H1 (cell line): Measurements from ENCODE around the gene TTC3. TPM values are rescaled to one million over a fixed set of nuclear protein-coding genes. Genes with fewer than 3 reads are reported as not detected.

Experiments used
- CTCF ChIA-PET: fragments of 300-600 bp; sonication (Branson Sonifier 250); formaldehyde crosslinking; loops from one replicate; lab custom pipeline; 2021; ENCODE audit not compliant: partially characterized antibody; lab: Charles Lee
- POLR2A ChIA-PET: fragments of 300-600 bp; sonication (Branson Sonifier 250); formaldehyde crosslinking; loops from one replicate; lab custom pipeline; 2021; ENCODE audit warnings: inconsistent platforms; ENCODE audit not compliant: partially characterized antibody; lab: Charles Lee
- DNase-seq, 2 experiments: peaks; one replicate each; pipeline versions ENCODE4 v3.0.0 to v3.0.0-alpha.2; 2010 to 2022; ENCODE audit warnings: low spot score in 2 of 2, low read depth in 1 of 2, mixed read lengths in 1 of 2
- FAIRE-seq: peaks from 2 replicates; lab custom pipeline; 2011; peaks lifted over from hg19 to GRCh38; lab: Jason Lieb, UNC
- H2AFZ ChIP-seq: 2 replicates; pipeline ENCODE4 v1.8.1; 2012; ENCODE audit warnings: low read length, inconsistent platforms
- H2AK5ac ChIP-seq: 2 replicates; pipeline ENCODE4 v1.6.1; 2013; ENCODE audit warnings: low read depth, low read length
- H2BK120ac ChIP-seq: replicated peaks from 2 replicates; pipeline ENCODE3; 2013; ENCODE audit warnings: low read depth, low read length, inconsistent platforms
- H2BK12ac ChIP-seq: 2 replicates; pipeline ENCODE4 v1.6.1; 2013; ENCODE audit warnings: low read depth, low read length
- H2BK15ac ChIP-seq: 2 replicates; pipeline ENCODE4 v1.6.1; 2013; ENCODE audit warnings: low read length
- H2BK20ac ChIP-seq: 2 replicates; pipeline ENCODE4 v1.6.1; 2013; ENCODE audit warnings: low read length
- H2BK5ac ChIP-seq: 2 replicates; pipeline ENCODE4 v1.6.1; 2013; ENCODE audit warnings: low read depth, low read length
- H3K14ac ChIP-seq: 2 replicates; pipeline ENCODE4 v1.6.1; 2013; ENCODE audit warnings: inconsistent platforms; ENCODE audit not compliant: insufficient read length
- H3K18ac ChIP-seq: 2 replicates; pipeline ENCODE4 v1.6.1; 2013; ENCODE audit warnings: low read length; ENCODE audit errors: extremely low read depth
- H3K23ac ChIP-seq: 2 replicates; pipeline ENCODE4 v1.6.1; 2013; ENCODE audit warnings: inconsistent platforms; ENCODE audit not compliant: insufficient read length
- H3K23me2 ChIP-seq: 2 replicates; pipeline ENCODE4 v1.6.1; 2013; ENCODE audit warnings: low read depth, low read length
- H3K27ac ChIP-seq: 2 replicates; pipeline ENCODE4 v1.6.1; 2011; ENCODE audit warnings: low read depth, low read length, inconsistent platforms
- H3K27me3 ChIP-seq, 4 experiments: replicated peaks in 1 of 4; 1 replicate in 1 of 4; 2 replicates in 3 of 4; pipeline versions ENCODE4 v1.6.1 to v1.8.1; 2011 to 2013; ENCODE audit warnings: low read length in 3 of 4, mild to moderate bottlenecking in 3 of 4, inconsistent platforms in 2 of 4, mixed read lengths in 2 of 4, moderate library complexity in 1 of 4; ENCODE audit not compliant: control insufficient read depth in 3 of 4, insufficient read depth in 3 of 4; ENCODE audit errors: extremely low read depth in 1 of 4
- H3K36me3 ChIP-seq, 4 experiments: 2 replicates each; pipeline versions ENCODE4 v1.6.1 to v1.8.1; 2011 to 2013; ENCODE audit warnings: mild to moderate bottlenecking in 4 of 4, low read length in 3 of 4, moderate library complexity in 2 of 4, control low read depth in 1 of 4, inconsistent platforms in 1 of 4; ENCODE audit not compliant: insufficient read depth in 4 of 4, control insufficient read depth in 2 of 4
- H3K4ac ChIP-seq: replicated peaks from 2 replicates; pipeline ENCODE3; 2013; ENCODE audit warnings: low read length, low read depth, mixed read lengths, inconsistent platforms; ENCODE audit not compliant: insufficient read length
- H3K4me1 ChIP-seq, 4 experiments: replicated peaks in 1 of 4; 1 replicate in 1 of 4; 2 replicates in 3 of 4; pipeline versions ENCODE4 v1.6.1 to v1.8.1; 2011 to 2013; ENCODE audit warnings: low read length in 3 of 4, inconsistent platforms in 2 of 4, mixed read lengths in 1 of 4; ENCODE audit not compliant: insufficient read depth in 4 of 4, control insufficient read depth in 3 of 4
- H3K4me2 ChIP-seq, 2 experiments: 2 replicates each; pipeline versions ENCODE4 v1.6.1 to v1.8.1; 2011 to 2013; ENCODE audit warnings: low read depth in 2 of 2, low read length in 2 of 2, control low read depth in 1 of 2, inconsistent platforms in 1 of 2, mild to moderate bottlenecking in 1 of 2; ENCODE audit not compliant: insufficient read depth in 1 of 2
- H3K4me3 ChIP-seq, 4 experiments: fragments of 200-600, 300-600 bp in 1 of 4; sonication (generic), shearing (Covaris generic), sonication (Bioruptor Twin) in 1 of 4; 2 replicates each; pipeline versions ENCODE4 v1.5.1 to v1.8.1; 2011 to 2016; ENCODE audit warnings: low read length in 4 of 4, low read depth in 3 of 4, control low read depth in 2 of 4, inconsistent platforms in 2 of 4, mild to moderate bottlenecking in 2 of 4, mixed read lengths in 1 of 4, moderate library complexity in 1 of 4; ENCODE audit not compliant: insufficient read depth in 2 of 4; ENCODE audit errors: extremely low read depth in 1 of 4
- H3K56ac ChIP-seq: replicated peaks from 2 replicates; pipeline ENCODE3; 2013; ENCODE audit warnings: low read depth, mild to moderate bottlenecking, mixed read lengths, low read length, inconsistent platforms; ENCODE audit not compliant: insufficient read length
- H3K79me1 ChIP-seq: 2 replicates; pipeline ENCODE4 v1.6.1; 2013; ENCODE audit warnings: low read depth, low read length, control low read depth
- H3K79me2 ChIP-seq, 2 experiments: 2 replicates each; pipeline versions ENCODE4 v1.6.1 to v1.8.1; 2012 to 2013; ENCODE audit warnings: low read length in 2 of 2, mild to moderate bottlenecking in 2 of 2, inconsistent platforms in 1 of 2; ENCODE audit not compliant: insufficient read depth in 2 of 2, control insufficient read depth in 1 of 2
- H3K9ac ChIP-seq, 4 experiments: replicated peaks in 1 of 4; 1 replicate in 1 of 4; 2 replicates in 3 of 4; pipeline versions ENCODE4 v1.6.1 to v1.8.1; 2011 to 2013; ENCODE audit warnings: low read depth in 3 of 4, low read length in 3 of 4, control low read depth in 2 of 4, mild to moderate bottlenecking in 2 of 4, moderate library complexity in 2 of 4, inconsistent platforms in 1 of 4; ENCODE audit errors: extremely low read depth in 1 of 4
- H3K9me3 ChIP-seq, 2 experiments: 2 replicates each; pipeline versions ENCODE4 v1.6.1 to v1.8.1; 2012 to 2013; ENCODE audit warnings: mild to moderate bottlenecking in 2 of 2, moderate library complexity in 2 of 2, control low read depth in 1 of 2, inconsistent platforms in 1 of 2, low read depth in 1 of 2, low read length in 1 of 2, mixed read lengths in 1 of 2; ENCODE audit not compliant: insufficient read depth in 2 of 2
- H4K20me1 ChIP-seq, 2 experiments: replicated peaks in 1 of 2; 2 replicates each; pipeline versions ENCODE3 to v1.8.1; 2011 to 2013; ENCODE audit warnings: inconsistent platforms in 2 of 2, low read length in 2 of 2, mild to moderate bottlenecking in 1 of 2; ENCODE audit not compliant: insufficient read depth in 2 of 2, control insufficient read depth in 1 of 2
- H4K5ac ChIP-seq: 2 replicates; pipeline ENCODE4 v1.6.1; 2013; ENCODE audit warnings: low read length, low read depth, mixed read lengths, inconsistent platforms; ENCODE audit not compliant: insufficient read length
- H4K8ac ChIP-seq: 2 replicates; pipeline ENCODE4 v1.8.0; 2013; ENCODE audit warnings: mild to moderate bottlenecking, moderate library complexity, low read length, inconsistent platforms; ENCODE audit not compliant: insufficient read depth; ENCODE audit errors: extremely low read depth
- H4K91ac ChIP-seq: replicated peaks from 2 replicates; pipeline ENCODE3; 2013; ENCODE audit warnings: low read length, mixed read lengths, inconsistent platforms; ENCODE audit not compliant: insufficient read length
- EGR1 ChIP-seq: IDR thresholded peaks from 2 replicates; pipeline ENCODE4 v1.6.1; 2011; ENCODE audit warnings: low read depth, low read length, borderline replicate concordance
- POLR2A ChIP-seq, 2 experiments: IDR thresholded peaks; 1 replicate in 1 of 2; 2 replicates in 1 of 2; pipeline ENCODE4 v1.6.1; 2011; ENCODE audit warnings: low read depth in 2 of 2, low read length in 2 of 2, mild to moderate bottlenecking in 2 of 2; ENCODE audit errors: control extremely low read depth in 1 of 2
- SAP30 ChIP-seq: fragments of 300-600 bp; sonication (generic); IDR thresholded peaks from 2 replicates; pipeline ENCODE4 v1.7.1; 2012; ENCODE audit warnings: low read length, moderate library complexity, mild to moderate bottlenecking, inconsistent platforms; ENCODE audit not compliant: insufficient read depth, insufficient replicate concordance
- TBP ChIP-seq: IDR thresholded peaks from 2 replicates; pipeline ENCODE4 v1.6.1; 2011; ENCODE audit warnings: low read depth, low read length, improper control_type of control experiment
- TEAD4 ChIP-seq: IDR thresholded peaks from 2 replicates; pipeline ENCODE4 v1.6.1; 2012; ENCODE audit warnings: low read depth, low read length, inconsistent platforms, mixed read lengths
- WGBS, 2 experiments: shearing (Covaris generic) in 1 of 2; methylation state at CpG; one replicate each; pipeline versions ENCODE4 v1.1.6 to v1.1.7; 2013 to 2015; ENCODE audit warnings: low lambda C conversion rate in 2 of 2, mixed read lengths in 2 of 2, inconsistent platforms in 1 of 2, low coverage in 1 of 2, missing lambda C conversion rate in 1 of 2; ENCODE audit not compliant: insufficient replicate concordance in 2 of 2, insufficient coverage in 1 of 2, insufficient read length in 1 of 2; ENCODE audit errors: extremely low coverage in 1 of 2, missing lambda C conversion rate in 1 of 2; 5-methylcytosine and 5-hydroxymethylcytosine counted together
- polyA plus RNA-seq, 7 experiments: library from polyadenylated mRNA; depleted of rRNA in 3 of 7; stranded (reverse) in 5 of 7; unstranded in 2 of 7; fragments of >200 nt in 5 of 7; fragments of 200-250 nt in 2 of 7; gene quantifications; 1 replicate in 5 of 7; 2 replicates in 1 of 7; 4 replicates in 1 of 7; pipeline versions ENCODE4 v1.2.1 to v1.2.3, GENCODE V29; 2011 to 2013; ENCODE audit warnings: missing spikeins in 2 of 7, mixed read lengths in 2 of 7
- total RNA-seq: library from RNA; stranded (reverse); fragmentation: NEBNext Ultra II Directional; extraction: Animal tissue kit (Norgen Biotek cat#: 25700); gene quantifications from 2 replicates; pipeline ENCODE4 v1.2.1, GENCODE V29; 2021

Gene TTC3
- total and polyA plus RNA-seq, 2 of the 8 experiments (the other 6 are each of a cell fraction or from before 2014, with no cell fraction given): 11.0 to 36.2 TPM

DNA sequence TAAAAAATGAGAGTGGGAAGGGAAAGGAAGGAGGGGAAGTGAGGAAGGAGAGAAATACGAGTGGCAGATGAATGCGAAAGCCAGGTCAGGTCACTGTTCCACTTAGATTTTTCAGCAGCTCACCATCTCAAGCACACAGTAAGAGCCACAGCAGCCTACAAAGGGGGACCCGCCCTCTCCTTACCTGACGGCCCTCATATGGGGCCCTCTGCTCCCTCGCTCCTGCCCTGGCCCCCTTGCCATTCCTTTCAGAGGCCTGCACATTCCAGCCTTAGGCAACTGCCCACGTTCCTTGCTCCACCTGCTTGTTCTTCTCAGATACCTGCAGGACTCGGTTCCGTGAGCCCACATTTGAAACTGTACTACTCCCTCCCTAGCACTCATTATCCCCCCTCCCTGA lies 172.1 kb downstream of the TTC3 start:
- no peak overlapping the region for H2BK15ac ChIP-seq
- WGBS, 2 experiments: 59 to 100% methylated on average over 2 to 8 of the region's 8 CpGs
- no peak overlapping the region for H3K4ac ChIP-seq
- peaks cover 5 to 8% (median 7%) of the 10 kb centered on the region in 4 experiments for H3K4me1 ChIP-seq
- no peak overlapping the region for H2BK20ac ChIP-seq
- H3K4me3 ChIP-seq: peak overlapping the region in 2 of 4 experiments; percentile 1 to 19; a peak in 2 of 8 replicates
- H3K36me3 ChIP-seq: peaks cover 0 to 7% (median 1%) of the 10 kb centered on the region in 4 experiments; a peak in 1 of 8 replicates
- H4K91ac ChIP-seq: no peak overlapping the region
- POLR2A ChIA-PET: interaction anchor here (1.2 kb wide), 1 partner anchor 10 kb away, joined by 3 read pairs; no protein-coding TSS in a partner anchor
- H2AFZ ChIP-seq: no peak overlapping the region
- H2BK120ac ChIP-seq: no peak overlapping the region
- CTCF ChIA-PET: interaction anchor here (1.0 to 1.6 kb wide), 2 partner anchors 11 to 115 kb away, joined by 3 to 4 read pairs; no protein-coding TSS in a partner anchor
- H3K9ac ChIP-seq: no peak overlapping the region; a peak in 1 of 7 replicates
- H2BK12ac ChIP-seq: no peak overlapping the region
- no peak overlapping the region for H2AK5ac ChIP-seq
- H2BK5ac ChIP-seq: no peak overlapping the region
- no peak overlapping the region for H3K27ac ChIP-seq
- peaks cover 21% of the 10 kb centered on the region for H3K79me1 ChIP-seq
- H3K23me2 ChIP-seq: no peaks in the 10 kb centered on the region
- 0 out of 2 replicates have a peak overlapping the region, but pooled peaks have one; percentile 28 for H3K18ac ChIP-seq
- H4K20me1 ChIP-seq: peaks cover 3 to 10% of the 10 kb centered on the region in 2 experiments
- no peaks in the 10 kb centered on the region for H3K27me3 ChIP-seq
- no peak for FAIRE-seq
- no peak overlapping the region for H4K5ac ChIP-seq
- peak overlapping the region; percentile 25 to 42 for H3K4me2 ChIP-seq
- no peak for TF ChIP-seq POLR2A (IDR thresholded peaks at IDR 0.05; ENCODE audit: control extremely low read depth in 1 of 2, low read depth in 2 of 2, low read length in 2 of 2)
- TF ChIP-seq TBP: 0 out of 2 replicates have a peak, but pooled peaks have one; percentile 11
- peak; percentile 64 for TF ChIP-seq TEAD4
- peak; percentile 27 for TF ChIP-seq SAP30
- TF ChIP-seq EGR1: no peak
- peaks cover 0 to 96% of the 10 kb centered on the region in 2 experiments for H3K79me2 ChIP-seq
- no peak overlapping the region for H3K23ac ChIP-seq
- no peaks in the 10 kb centered on the region for H3K9me3 ChIP-seq
- H3K56ac ChIP-seq: no peak overlapping the region
- no peak overlapping the region for H3K14ac ChIP-seq
- H4K8ac ChIP-seq: no peak overlapping the region
- peak in 1 of 2 experiments; percentile 41 for DNase-seq
